Left ventricle myocardium inferior (tissue), 1 donor: ENCODE data around the gene CDON. TPM values are rescaled to one million over a fixed set of nuclear protein-coding genes. Genes with fewer than 3 reads are reported as not detected.

Source experiments
- DNase-seq: peaks from one replicate; pipeline ENCODE4 v3.0.0-alpha.2; 2020
- H3K27ac ChIP-seq: fragments of 200-600 bp; replicated peaks from 2 replicates; pipeline ENCODE4 v1.8.0; 2021
- H3K27me3 ChIP-seq: fragments of 200-600 bp; 2 replicates; pipeline ENCODE4 v1.8.0; 2021; ENCODE audit warnings: low read depth
- H3K36me3 ChIP-seq: fragments of 200-600 bp; 2 replicates; pipeline ENCODE4 v1.8.0; 2021
- H3K4me1 ChIP-seq: fragments of 200-600 bp; 2 replicates; pipeline ENCODE4 v1.8.0; 2021
- H3K4me3 ChIP-seq: fragments of 200-600 bp; 2 replicates; pipeline ENCODE4 v1.8.0; 2021; ENCODE audit warnings: mild to moderate bottlenecking, moderate library complexity
- H3K9me3 ChIP-seq: fragments of 200-600 bp; replicated peaks from 2 replicates; pipeline ENCODE4 v1.8.0; 2021
- CTCF ChIP-seq: fragments of 200-600 bp; IDR thresholded peaks from 2 replicates; pipeline ENCODE4 v1.8.0; 2021; ENCODE audit warnings: antibody characterized with exemption, mild to moderate bottlenecking, borderline replicate concordance
- intact Hi-C: fragments of 100-400 bp; cut with micrococcal nuclease; formaldehyde crosslinking; loops from one replicate; pipeline ENCODE4 v1.11.0; 2022
- total RNA-seq: library from RNA; stranded (reverse); fragmentation: NEBNext Ultra II Directional; extraction: Animal tissue kit (Norgen Biotek cat#: 25700); gene quantifications from one replicate; pipeline ENCODE4 v1.2.1, GENCODE V29; 2021
- donor health status: DM: no; HTN: yes; CAD: no; lungs with severe emphysema.

CDON gene
- total RNA-seq, 1 donor from 2014 or later, result 9.9 TPM

GRCh38 chr11:126051117-126051516 is 11.5 kb downstream of the CDON start:
- Histone ChIP-seq H3K27me3 (no peaks in the 10 kb centered on the region), H3K9me3 (no peaks in the 10 kb centered on the region), H3K36me3 (no peaks in the 10 kb centered on the region), H3K4me1 (peaks cover 11% of the 10 kb centered on the region), H3K4me3 (no peak overlapping the region), H3K27ac (no peak overlapping the region)
- no peak for DNase-seq
- TF ChIP-seq CTCF, result no peak
- intact Hi-C loops, result no loop called here

- Histone ChIP-seq H3K36me3 (no peaks in the 10 kb centered on the region), H3K27ac (no peak overlapping the region), H3K27me3 (no peaks in the 10 kb centered on the region), H3K4me1 (peaks cover 11% of the 10 kb centered on the region), H3K9me3 (no peaks in the 10 kb centered on the region), H3K4me3 (no peak overlapping the region)
- no peak for DNase-seq
- intact Hi-C loops, result no loop called here
- no peak for TF ChIP-seq CTCF
Observed at GRCh38 chr11:126049159-126049558, 13.5 kb downstream of the CDON start.

- TF ChIP-seq CTCF, result no peak
- Histone ChIP-seq H3K4me3 (no peak overlapping the region), H3K36me3 (peaks cover 3% of the 10 kb centered on the region), H3K27ac (no peak overlapping the region), H3K4me1 (peaks cover 11% of the 10 kb centered on the region), H3K27me3 (no peaks in the 10 kb centered on the region), H3K9me3 (no peaks in the 10 kb centered on the region)
- DNase-seq, result no peak
- intact Hi-C loops, result no loop called here
Observed at GRCh38 chr11:126048197-126048596, 14.5 kb downstream of the CDON start.

GRCh38 chr11:126046570-126047195 is 16.0 kb downstream of the CDON start:
- Histone ChIP-seq H3K27ac (no peak overlapping the region), H3K27me3 (no peaks in the 10 kb centered on the region), H3K4me3 (no peak overlapping the region), H3K36me3 (peaks cover 3% of the 10 kb centered on the region), H3K4me1 (peaks cover 11% of the 10 kb centered on the region), H3K9me3 (no peaks in the 10 kb centered on the region)
- no peak for DNase-seq
- intact Hi-C loops, result no loop called here
- no peak for TF ChIP-seq CTCF

- no peak overlapping the region for H3K27ac ChIP-seq
Observed at GRCh38 chr11:126039485-126040271, 23.0 kb downstream of the CDON start.

More at GRCh38 chr11:126039485-126040271, 23.0 kb downstream of the CDON start:
- DNase-seq, result no peak
- no peak for TF ChIP-seq CTCF
- Histone ChIP-seq H3K9me3 (no peaks in the 10 kb centered on the region), H3K4me3 (no peak overlapping the region), H3K27me3 (no peaks in the 10 kb centered on the region), H3K36me3 (peaks cover 3% of the 10 kb centered on the region), H3K4me1 (peaks cover 4% of the 10 kb centered on the region)
- intact Hi-C loops, result no loop called here
